ENCODE results near the gene ADAMTS2. TPM values are rescaled to one million over a fixed set of nuclear protein-coding genes. Genes with fewer than 3 reads are reported as not detected.

ADAMTS2 gene
- total RNA-seq, 1 donor from 2014 or later = 18.9 TPM

GRCh38 chr5:179177711-179178575 is 167.3 kb downstream of the ADAMTS2 start:
- DNase-seq (ENCODE audit: low spot score) = no peak

- DNase-seq (ENCODE audit: low spot score) = no peak
These were observed 168.6 kb downstream of the ADAMTS2 start for GRCh38 chr5:179176571-179177230.

- no peak for DNase-seq (ENCODE audit: low spot score)
These were observed 169.1 kb downstream of the ADAMTS2 start for GRCh38 chr5:179176166-179176565.

GRCh38 chr5:179171816-179172745 is 173.2 kb downstream of the ADAMTS2 start:
- DNase-seq (ENCODE audit: low spot score) = no peak

GRCh38 chr5:179171251-179171815 is 173.9 kb downstream of the ADAMTS2 start:
- no peak for DNase-seq (ENCODE audit: low spot score)

GRCh38 chr5:179170606-179171005 is 174.7 kb downstream of the ADAMTS2 start:
- no peak for DNase-seq (ENCODE audit: low spot score)

GRCh38 chr5:179169836-179170235 is 175.4 kb downstream of the ADAMTS2 start:
- DNase-seq (ENCODE audit: low spot score) = no peak

GRCh38 chr5:179168664-179169063 is 176.6 kb downstream of the ADAMTS2 start:
- no peak for DNase-seq (ENCODE audit: low spot score)

GRCh38 chr5:179167871-179168451 is 177.3 kb downstream of the ADAMTS2 start:
- DNase-seq (ENCODE audit: low spot score) = no peak

- DNase-seq (ENCODE audit: low spot score) = peak; percentile 37
These were observed 178.1 kb downstream of the ADAMTS2 start for GRCh38 chr5:179166886-179167841.

- DNase-seq (ENCODE audit: low spot score) = no peak
These were observed 178.9 kb downstream of the ADAMTS2 start for GRCh38 chr5:179166171-179166885.

- DNase-seq (ENCODE audit: low spot score) = no peak
These were observed 179.7 kb downstream of the ADAMTS2 start for GRCh38 chr5:179165421-179166170.

- DNase-seq (ENCODE audit: low spot score) = no peak
These were observed 180.6 kb downstream of the ADAMTS2 start for GRCh38 chr5:179164331-179165311.

GRCh38 chr5:179163236-179164155 is 181.8 kb downstream of the ADAMTS2 start:
- DNase-seq (ENCODE audit: low spot score) = no peak

GRCh38 chr5:179162351-179163235 is 182.7 kb downstream of the ADAMTS2 start:
- no peak for DNase-seq (ENCODE audit: low spot score)

Measured in mucosa of gallbladder (tissue), 1 donor.